ENCODE results near the gene CCDC40.

GRCh38 chr17:80021600-80021999 lies 14.8 kb upstream of the CCDC40 start:
- TF ChIP-seq, protein P1, sequence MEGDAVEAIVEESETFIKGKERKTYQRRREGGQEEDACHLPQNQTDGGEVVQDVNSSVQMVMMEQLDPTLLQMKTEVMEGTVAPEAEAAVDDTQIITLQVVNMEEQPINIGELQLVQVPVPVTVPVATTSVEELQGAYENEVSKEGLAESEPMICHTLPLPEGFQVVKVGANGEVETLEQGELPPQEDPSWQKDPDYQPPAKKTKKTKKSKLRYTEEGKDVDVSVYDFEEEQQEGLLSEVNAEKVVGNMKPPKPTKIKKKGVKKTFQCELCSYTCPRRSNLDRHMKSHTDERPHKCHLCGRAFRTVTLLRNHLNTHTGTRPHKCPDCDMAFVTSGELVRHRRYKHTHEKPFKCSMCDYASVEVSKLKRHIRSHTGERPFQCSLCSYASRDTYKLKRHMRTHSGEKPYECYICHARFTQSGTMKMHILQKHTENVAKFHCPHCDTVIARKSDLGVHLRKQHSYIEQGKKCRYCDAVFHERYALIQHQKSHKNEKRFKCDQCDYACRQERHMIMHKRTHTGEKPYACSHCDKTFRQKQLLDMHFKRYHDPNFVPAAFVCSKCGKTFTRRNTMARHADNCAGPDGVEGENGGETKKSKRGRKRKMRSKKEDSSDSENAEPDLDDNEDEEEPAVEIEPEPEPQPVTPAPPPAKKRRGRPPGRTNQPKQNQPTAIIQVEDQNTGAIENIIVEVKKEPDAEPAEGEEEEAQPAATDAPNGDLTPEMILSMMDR (IDR thresholded peaks at IDR 0.05) = no peak
- TF ChIP-seq POLR2A (IDR thresholded peaks at IDR 0.05) = no peak

Measured in body of pancreas (tissue), 4 donors.